GM23338 (cell line): ENCODE results near the gene ZBP1.

Experiments
- EZH2 ChIP-seq: fragments of 200-600 bp; sonication (generic); IDR thresholded peaks from one replicate; pipeline ENCODE4 v1.8.0; 2017; ENCODE audit warnings: antibody characterized with exemption, mild to moderate bottlenecking, low read depth; ENCODE audit not compliant: unreplicated experiment
- EZH2phosphoT487 ChIP-seq: fragments of 200-600 bp; sonication (generic); IDR thresholded peaks from one replicate; pipeline ENCODE4 v1.8.1; 2018; ENCODE audit warnings: antibody characterized with exemption; ENCODE audit not compliant: unreplicated experiment
- POLR2AphosphoS5 ChIP-seq: IDR thresholded peaks from 2 replicates; pipeline ENCODE4 v1.6.1; 2016; ENCODE audit warnings: antibody characterized with exemption, low read depth
- TF ChIP-seq, protein P1 (sequence below), 2 experiments: fragments of 200-600 bp in 1 of 2; sonication (generic) in 1 of 2; conservative IDR thresholded peaks; 2 replicates each; pipeline versions ENCODE4 v1.5.1 to v1.6.1; 2016 to 2017; ENCODE audit warnings: antibody characterized with exemption in 2 of 2, low read depth in 2 of 2, mild to moderate bottlenecking in 2 of 2, moderate library complexity in 1 of 2
- TF ChIP-seq, protein P2 (sequence below): IDR thresholded peaks from one replicate; pipeline ENCODE4 v1.6.1; 2018; ENCODE audit warnings: antibody characterized with exemption; ENCODE audit not compliant: unreplicated experiment

DNA sequence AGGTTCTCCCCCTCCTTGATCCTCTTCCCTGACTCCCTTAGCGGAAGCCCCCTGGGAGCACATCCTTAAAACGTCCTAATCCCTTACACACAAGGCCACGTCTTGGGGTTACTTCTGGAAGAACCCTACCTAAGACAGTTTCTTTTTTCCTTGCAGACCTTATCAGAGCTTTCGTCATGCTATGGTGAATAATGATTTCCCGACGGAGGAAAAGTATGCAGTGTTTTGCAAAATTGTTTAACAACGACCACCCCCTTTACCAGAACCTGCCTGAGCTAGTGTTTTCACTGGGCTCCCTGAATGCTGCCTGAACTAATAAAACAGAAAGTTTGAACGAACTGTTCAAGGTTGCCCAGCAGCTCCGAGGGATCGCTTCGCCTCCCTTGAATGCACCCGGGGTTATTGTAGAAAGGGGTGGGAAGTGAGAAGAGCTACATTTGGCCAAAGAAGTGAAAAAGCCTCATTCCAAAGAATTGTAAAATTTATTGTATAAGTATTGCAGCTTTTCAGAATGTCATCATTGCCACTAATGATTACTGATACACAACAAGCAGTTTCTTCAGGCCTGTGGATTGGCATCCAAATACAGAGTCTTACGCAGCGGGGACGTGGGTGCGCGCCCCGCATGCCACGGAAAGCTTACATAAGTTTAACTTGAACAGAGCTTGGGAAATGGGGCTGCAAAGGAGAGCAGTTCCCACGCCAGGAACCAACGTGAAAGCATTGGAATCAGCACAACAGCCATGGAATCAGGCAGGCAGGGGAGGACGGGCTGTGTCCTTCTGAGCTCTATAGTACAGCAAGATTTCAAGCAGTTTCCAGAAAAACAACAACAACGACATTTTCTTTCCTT lies 27.9 kb upstream of the ZBP1 start:
- TF ChIP-seq, protein P1, sequence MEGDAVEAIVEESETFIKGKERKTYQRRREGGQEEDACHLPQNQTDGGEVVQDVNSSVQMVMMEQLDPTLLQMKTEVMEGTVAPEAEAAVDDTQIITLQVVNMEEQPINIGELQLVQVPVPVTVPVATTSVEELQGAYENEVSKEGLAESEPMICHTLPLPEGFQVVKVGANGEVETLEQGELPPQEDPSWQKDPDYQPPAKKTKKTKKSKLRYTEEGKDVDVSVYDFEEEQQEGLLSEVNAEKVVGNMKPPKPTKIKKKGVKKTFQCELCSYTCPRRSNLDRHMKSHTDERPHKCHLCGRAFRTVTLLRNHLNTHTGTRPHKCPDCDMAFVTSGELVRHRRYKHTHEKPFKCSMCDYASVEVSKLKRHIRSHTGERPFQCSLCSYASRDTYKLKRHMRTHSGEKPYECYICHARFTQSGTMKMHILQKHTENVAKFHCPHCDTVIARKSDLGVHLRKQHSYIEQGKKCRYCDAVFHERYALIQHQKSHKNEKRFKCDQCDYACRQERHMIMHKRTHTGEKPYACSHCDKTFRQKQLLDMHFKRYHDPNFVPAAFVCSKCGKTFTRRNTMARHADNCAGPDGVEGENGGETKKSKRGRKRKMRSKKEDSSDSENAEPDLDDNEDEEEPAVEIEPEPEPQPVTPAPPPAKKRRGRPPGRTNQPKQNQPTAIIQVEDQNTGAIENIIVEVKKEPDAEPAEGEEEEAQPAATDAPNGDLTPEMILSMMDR (conservative IDR thresholded peaks at IDR 0.05; ENCODE audit: low read depth in 2 of 2) = no peak
- TF ChIP-seq POLR2AphosphoS5 (no peak), EZH2phosphoT487 (no peak), EZH2 (no peak)
- TF ChIP-seq, protein P2, sequence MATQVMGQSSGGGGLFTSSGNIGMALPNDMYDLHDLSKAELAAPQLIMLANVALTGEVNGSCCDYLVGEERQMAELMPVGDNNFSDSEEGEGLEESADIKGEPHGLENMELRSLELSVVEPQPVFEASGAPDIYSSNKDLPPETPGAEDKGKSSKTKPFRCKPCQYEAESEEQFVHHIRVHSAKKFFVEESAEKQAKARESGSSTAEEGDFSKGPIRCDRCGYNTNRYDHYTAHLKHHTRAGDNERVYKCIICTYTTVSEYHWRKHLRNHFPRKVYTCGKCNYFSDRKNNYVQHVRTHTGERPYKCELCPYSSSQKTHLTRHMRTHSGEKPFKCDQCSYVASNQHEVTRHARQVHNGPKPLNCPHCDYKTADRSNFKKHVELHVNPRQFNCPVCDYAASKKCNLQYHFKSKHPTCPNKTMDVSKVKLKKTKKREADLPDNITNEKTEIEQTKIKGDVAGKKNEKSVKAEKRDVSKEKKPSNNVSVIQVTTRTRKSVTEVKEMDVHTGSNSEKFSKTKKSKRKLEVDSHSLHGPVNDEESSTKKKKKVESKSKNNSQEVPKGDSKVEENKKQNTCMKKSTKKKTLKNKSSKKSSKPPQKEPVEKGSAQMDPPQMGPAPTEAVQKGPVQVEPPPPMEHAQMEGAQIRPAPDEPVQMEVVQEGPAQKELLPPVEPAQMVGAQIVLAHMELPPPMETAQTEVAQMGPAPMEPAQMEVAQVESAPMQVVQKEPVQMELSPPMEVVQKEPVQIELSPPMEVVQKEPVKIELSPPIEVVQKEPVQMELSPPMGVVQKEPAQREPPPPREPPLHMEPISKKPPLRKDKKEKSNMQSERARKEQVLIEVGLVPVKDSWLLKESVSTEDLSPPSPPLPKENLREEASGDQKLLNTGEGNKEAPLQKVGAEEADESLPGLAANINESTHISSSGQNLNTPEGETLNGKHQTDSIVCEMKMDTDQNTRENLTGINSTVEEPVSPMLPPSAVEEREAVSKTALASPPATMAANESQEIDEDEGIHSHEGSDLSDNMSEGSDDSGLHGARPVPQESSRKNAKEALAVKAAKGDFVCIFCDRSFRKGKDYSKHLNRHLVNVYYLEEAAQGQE = no peak
